GM23338 (cell line): Measurements from ENCODE around the gene DIS3L. TPM values are rescaled to one million over a fixed set of nuclear protein-coding genes. Genes with fewer than 3 reads are reported as not detected.

ENCODE experiments used
- ATAC-seq: fragments of 200-7000 bp; cut with Tn5 transposase; 3 replicates; pipeline ENCODE4 v1.9.1; 2020
- DNase-seq: peaks from one replicate; pipeline ENCODE4 v3.0.0-alpha.2; 2015; ENCODE audit warnings: low spot score
- H2AFZ ChIP-seq: fragments of 200-600 bp; sonication (generic); 2 replicates; pipeline ENCODE4 v1.8.0; 2016; ENCODE audit warnings: antibody characterized with exemption, mild to moderate bottlenecking, moderate library complexity
- H3F3A ChIP-seq: fragments of 200-600 bp; sonication (generic); replicated peaks from 2 replicates; pipeline ENCODE4 v1.8.0; 2017; ENCODE audit warnings: antibody characterized with exemption, mixed run types, low read depth
- H3K27ac ChIP-seq: fragments of 200-600 bp; sonication (generic); 2 replicates; pipeline ENCODE4 v1.6.1; 2016; ENCODE audit warnings: low read depth
- H3K27me3 ChIP-seq: fragments of 200-600 bp; sonication (generic); 2 replicates; pipeline ENCODE4 v1.8.0; 2016; ENCODE audit warnings: mild to moderate bottlenecking, mixed run types, moderate library complexity; ENCODE audit not compliant: insufficient read depth
- H3K36me3 ChIP-seq: fragments of 200-600 bp; sonication (generic); 2 replicates; pipeline ENCODE4 v1.8.0; 2016; ENCODE audit warnings: mild to moderate bottlenecking; ENCODE audit not compliant: insufficient read depth
- H3K4me1 ChIP-seq: fragments of 200-600 bp; sonication (generic); 2 replicates; pipeline ENCODE4 v1.8.0; 2016; ENCODE audit warnings: mild to moderate bottlenecking, moderate library complexity; ENCODE audit not compliant: insufficient read depth
- H3K4me2 ChIP-seq: fragments of 200-600 bp; sonication (generic); 2 replicates; pipeline ENCODE4 v1.7.1; 2017; ENCODE audit warnings: mixed run types
- H3K4me3 ChIP-seq: fragments of 200-600 bp; sonication (generic); 2 replicates; pipeline ENCODE4 v1.6.1; 2016; ENCODE audit warnings: mixed run types
- H3K79me2 ChIP-seq: fragments of 200-600 bp; sonication (generic); replicated peaks from 2 replicates; pipeline ENCODE4 v1.8.0; 2017; ENCODE audit warnings: mild to moderate bottlenecking; ENCODE audit not compliant: insufficient read depth
- H3K9me2 ChIP-seq: fragments of 200-600 bp; sonication (generic); 2 replicates; pipeline ENCODE4 v1.8.0; 2017; ENCODE audit not compliant: insufficient read depth
- H4K20me1 ChIP-seq: fragments of 200-600 bp; sonication (generic); replicated peaks from 2 replicates; pipeline ENCODE4 v1.8.0; 2017; ENCODE audit warnings: mild to moderate bottlenecking; ENCODE audit not compliant: insufficient read depth
- H3K27ac Mint-ChIP-seq: 2 replicates; pipeline ENCODE4 v1.8.0; 2020; ENCODE audit warnings: inconsistent platforms, mild to moderate bottlenecking, moderate library complexity, mixed read lengths
- H3K27me3 Mint-ChIP-seq: 3 replicates; pipeline ENCODE4 v1.8.0; 2022; ENCODE audit warnings: low read depth, mild to moderate bottlenecking, moderate library complexity, mixed read lengths, inconsistent platforms; ENCODE audit not compliant: insufficient read depth, poor library complexity
- H3K36me3 Mint-ChIP-seq: 3 replicates; pipeline ENCODE4 v1.8.0; 2021; ENCODE audit warnings: low read depth, mild to moderate bottlenecking, inconsistent platforms, moderate library complexity, mixed read lengths
- H3K4me1 Mint-ChIP-seq: 3 replicates; pipeline ENCODE4 v1.8.0; 2020; ENCODE audit warnings: mild to moderate bottlenecking, inconsistent platforms, mixed read lengths
- H3K4me3 Mint-ChIP-seq: 3 replicates; pipeline ENCODE4 v1.8.0; 2021; ENCODE audit warnings: moderate library complexity, mild to moderate bottlenecking, inconsistent platforms, mixed read lengths
- H3K9me3 Mint-ChIP-seq: 3 replicates; pipeline ENCODE4 v1.8.0; 2020; ENCODE audit warnings: moderate library complexity, mild to moderate bottlenecking, inconsistent platforms, mixed read lengths
- CREB1 ChIP-seq: fragments of 250-450 bp; sonication (Bioruptor Pico); IDR thresholded peaks from 2 replicates; pipeline ENCODE4 v1.5.0; 2020; ENCODE audit warnings: low read depth, mild to moderate bottlenecking, moderate library complexity
- EZH2 ChIP-seq: fragments of 200-600 bp; sonication (generic); IDR thresholded peaks from one replicate; pipeline ENCODE4 v1.8.0; 2017; ENCODE audit warnings: antibody characterized with exemption, mild to moderate bottlenecking, low read depth; ENCODE audit not compliant: unreplicated experiment
- EZH2phosphoT487 ChIP-seq: fragments of 200-600 bp; sonication (generic); IDR thresholded peaks from one replicate; pipeline ENCODE4 v1.8.1; 2018; ENCODE audit warnings: antibody characterized with exemption; ENCODE audit not compliant: unreplicated experiment
- JUNB ChIP-seq: IDR thresholded peaks from one replicate; pipeline ENCODE4 v1.6.1; 2016; ENCODE audit warnings: antibody characterized with exemption; ENCODE audit not compliant: unreplicated experiment
- NANOG ChIP-seq: IDR thresholded peaks from 2 replicates; pipeline ENCODE4 v1.6.1; 2016; ENCODE audit warnings: antibody characterized with exemption, borderline replicate concordance
- POLR2AphosphoS5 ChIP-seq: IDR thresholded peaks from 2 replicates; pipeline ENCODE4 v1.6.1; 2016; ENCODE audit warnings: antibody characterized with exemption, low read depth
- STAT1 ChIP-seq: IDR thresholded peaks from one replicate; pipeline ENCODE4 v1.6.1; 2016; ENCODE audit warnings: antibody characterized with exemption; ENCODE audit not compliant: unreplicated experiment
- ZNF114 ChIP-seq: fragments of 250-450 bp; sonication (Bioruptor Pico); IDR thresholded peaks from 2 replicates; pipeline ENCODE4 v1.5.0; 2020; ENCODE audit warnings: mild to moderate bottlenecking, moderate library complexity
- ZNF331 ChIP-seq: fragments of 250-450 bp; sonication (Bioruptor Pico); IDR thresholded peaks from 2 replicates; pipeline ENCODE4 v1.5.0; 2020; ENCODE audit warnings: low read depth, mild to moderate bottlenecking, moderate library complexity
- polyA plus RNA-seq: library from polyadenylated mRNA; unstranded; fragments of >200 nt; fragmentation: Nextera tagmentation; extraction: Ambion mirVana; gene quantifications from 2 replicates; pipeline ENCODE4 v1.2.1, GENCODE V29; 2016
- total RNA-seq: library from RNA; depleted of rRNA; stranded (reverse); fragments of >200 nt; shearing (Covaris generic); gene quantifications from 2 replicates; pipeline ENCODE4 v1.2.3, GENCODE V29; 2014
- TF ChIP-seq, protein P1 (sequence below): fragments of 250-450 bp; sonication (Bioruptor Pico); IDR thresholded peaks from 2 replicates; pipeline ENCODE4 v1.5.0; 2020; ENCODE audit warnings: mild to moderate bottlenecking, moderate library complexity
- TF ChIP-seq, protein P2 (sequence below): IDR thresholded peaks from 2 replicates; pipeline ENCODE4 v1.6.1; 2016; ENCODE audit warnings: antibody characterized with exemption
- TF ChIP-seq, protein P3 (sequence below), 2 experiments: fragments of 200-600 bp in 1 of 2; sonication (generic) in 1 of 2; conservative IDR thresholded peaks; 2 replicates each; pipeline versions ENCODE4 v1.5.1 to v1.6.1; 2016 to 2017; ENCODE audit warnings: antibody characterized with exemption in 2 of 2, low read depth in 2 of 2, mild to moderate bottlenecking in 2 of 2, moderate library complexity in 1 of 2
- TF ChIP-seq, protein P4 (sequence below): IDR thresholded peaks from one replicate; pipeline ENCODE4 v1.6.1; 2018; ENCODE audit warnings: antibody characterized with exemption; ENCODE audit not compliant: unreplicated experiment

DIS3L gene
- total and polyA plus RNA-seq, 2 experiments from 2014 or later = 8.9 to 21.8 TPM

DNA sequence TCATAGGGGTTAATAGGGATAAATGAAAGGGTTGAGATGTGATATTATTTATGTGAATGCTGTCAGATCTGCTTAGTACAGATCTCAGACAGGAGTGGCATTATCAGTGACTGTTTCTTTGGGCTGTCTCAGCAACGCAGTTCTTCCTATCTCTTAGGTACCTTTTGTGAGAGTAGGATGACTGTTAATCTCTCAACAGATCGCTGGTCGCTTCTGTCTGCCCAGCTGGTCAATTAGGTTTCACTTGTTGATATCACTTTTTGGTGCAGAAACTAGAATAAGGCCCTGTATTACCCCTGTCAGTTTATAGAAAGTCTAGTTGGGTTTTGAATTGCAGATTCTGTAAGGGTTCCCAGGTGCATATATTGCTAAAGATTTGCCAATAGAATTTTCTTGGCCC is 16.5 kb downstream of the DIS3L start:
- H3K4me3 Mint-ChIP-seq = no peak overlapping the region
- H3K36me3 Mint-ChIP-seq = peaks cover 18% of the 10 kb centered on the region

More for the DNA sequence above, 16.5 kb downstream of the DIS3L start:
- H3K9me3 Mint-ChIP-seq = no peaks in the 10 kb centered on the region
- Histone ChIP-seq H3K79me2 (no peaks in the 10 kb centered on the region), H3K4me1 (0 out of 2 replicates have a peak, but pooled peaks cover 5% of the 10 kb centered on the region), H3K4me2 (no peak overlapping the region), H3K4me3 (no peak overlapping the region), H2AFZ (no peak overlapping the region), H3K27ac (no peak overlapping the region), H3K9me2 (no peaks in the 10 kb centered on the region), H3K36me3 (no peaks in the 10 kb centered on the region), H3K27me3 (no peaks in the 10 kb centered on the region), H3F3A (no peaks in the 10 kb centered on the region), H4K20me1 (no peaks in the 10 kb centered on the region)
- no peak for ATAC-seq
- TF ChIP-seq NANOG = no peak
- TF ChIP-seq EZH2phosphoT487 = no peak
- TF ChIP-seq, protein P1, sequence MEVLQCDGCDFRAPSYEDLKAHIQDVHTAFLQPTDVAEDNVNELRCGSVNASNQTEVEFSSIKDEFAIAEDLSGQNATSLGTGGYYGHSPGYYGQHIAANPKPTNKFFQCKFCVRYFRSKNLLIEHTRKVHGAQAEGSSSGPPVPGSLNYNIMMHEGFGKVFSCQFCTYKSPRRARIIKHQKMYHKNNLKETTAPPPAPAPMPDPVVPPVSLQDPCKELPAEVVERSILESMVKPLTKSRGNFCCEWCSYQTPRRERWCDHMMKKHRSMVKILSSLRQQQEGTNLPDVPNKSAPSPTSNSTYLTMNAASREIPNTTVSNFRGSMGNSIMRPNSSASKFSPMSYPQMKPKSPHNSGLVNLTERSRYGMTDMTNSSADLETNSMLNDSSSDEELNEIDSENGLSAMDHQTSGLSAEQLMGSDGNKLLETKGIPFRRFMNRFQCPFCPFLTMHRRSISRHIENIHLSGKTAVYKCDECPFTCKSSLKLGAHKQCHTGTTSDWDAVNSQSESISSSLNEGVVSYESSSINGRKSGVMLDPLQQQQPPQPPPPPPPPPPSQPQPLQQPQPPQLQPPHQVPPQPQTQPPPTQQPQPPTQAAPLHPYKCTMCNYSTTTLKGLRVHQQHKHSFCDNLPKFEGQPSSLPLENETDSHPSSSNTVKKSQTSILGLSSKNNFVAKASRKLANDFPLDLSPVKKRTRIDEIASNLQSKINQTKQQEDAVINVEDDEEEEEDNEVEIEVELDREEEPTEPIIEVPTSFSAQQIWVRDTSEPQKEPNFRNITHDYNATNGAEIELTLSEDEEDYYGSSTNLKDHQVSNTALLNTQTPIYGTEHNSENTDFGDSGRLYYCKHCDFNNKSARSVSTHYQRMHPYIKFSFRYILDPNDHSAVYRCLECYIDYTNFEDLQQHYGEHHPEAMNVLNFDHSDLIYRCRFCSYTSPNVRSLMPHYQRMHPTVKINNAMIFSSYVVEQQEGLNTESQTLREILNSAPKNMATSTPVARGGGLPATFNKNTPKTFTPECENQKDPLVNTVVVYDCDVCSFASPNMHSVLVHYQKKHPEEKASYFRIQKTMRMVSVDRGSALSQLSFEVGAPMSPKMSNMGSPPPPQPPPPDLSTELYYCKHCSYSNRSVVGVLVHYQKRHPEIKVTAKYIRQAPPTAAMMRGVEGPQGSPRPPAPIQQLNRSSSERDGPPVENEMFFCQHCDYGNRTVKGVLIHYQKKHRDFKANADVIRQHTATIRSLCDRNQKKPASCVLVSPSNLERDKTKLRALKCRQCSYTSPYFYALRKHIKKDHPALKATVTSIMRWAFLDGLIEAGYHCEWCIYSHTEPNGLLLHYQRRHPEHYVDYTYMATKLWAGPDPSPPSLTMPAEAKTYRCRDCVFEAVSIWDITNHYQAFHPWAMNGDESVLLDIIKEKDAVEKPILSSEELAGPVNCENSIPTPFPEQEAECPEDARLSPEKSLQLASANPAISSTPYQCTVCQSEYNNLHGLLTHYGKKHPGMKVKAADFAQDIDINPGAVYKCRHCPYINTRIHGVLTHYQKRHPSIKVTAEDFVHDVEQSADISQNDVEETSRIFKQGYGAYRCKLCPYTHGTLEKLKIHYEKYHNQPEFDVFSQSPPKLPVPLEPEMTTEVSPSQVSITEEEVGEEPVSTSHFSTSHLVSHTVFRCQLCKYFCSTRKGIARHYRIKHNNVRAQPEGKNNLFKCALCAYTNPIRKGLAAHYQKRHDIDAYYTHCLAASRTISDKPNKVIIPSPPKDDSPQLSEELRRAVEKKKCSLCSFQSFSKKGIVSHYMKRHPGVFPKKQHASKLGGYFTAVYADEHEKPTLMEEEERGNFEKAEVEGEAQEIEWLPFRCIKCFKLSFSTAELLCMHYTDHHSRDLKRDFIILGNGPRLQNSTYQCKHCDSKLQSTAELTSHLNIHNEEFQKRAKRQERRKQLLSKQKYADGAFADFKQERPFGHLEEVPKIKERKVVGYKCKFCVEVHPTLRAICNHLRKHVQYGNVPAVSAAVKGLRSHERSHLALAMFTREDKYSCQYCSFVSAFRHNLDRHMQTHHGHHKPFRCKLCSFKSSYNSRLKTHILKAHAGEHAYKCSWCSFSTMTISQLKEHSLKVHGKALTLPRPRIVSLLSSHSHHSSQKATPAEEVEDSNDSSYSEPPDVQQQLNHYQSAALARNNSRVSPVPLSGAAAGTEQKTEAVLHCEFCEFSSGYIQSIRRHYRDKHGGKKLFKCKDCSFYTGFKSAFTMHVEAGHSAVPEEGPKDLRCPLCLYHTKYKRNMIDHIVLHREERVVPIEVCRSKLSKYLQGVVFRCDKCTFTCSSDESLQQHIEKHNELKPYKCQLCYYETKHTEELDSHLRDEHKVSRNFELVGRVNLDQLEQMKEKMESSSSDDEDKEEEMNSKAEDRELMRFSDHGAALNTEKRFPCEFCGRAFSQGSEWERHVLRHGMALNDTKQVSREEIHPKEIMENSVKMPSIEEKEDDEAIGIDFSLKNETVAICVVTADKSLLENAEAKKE = no peak
- no peak for TF ChIP-seq CREB1
- TF ChIP-seq, protein P2, sequence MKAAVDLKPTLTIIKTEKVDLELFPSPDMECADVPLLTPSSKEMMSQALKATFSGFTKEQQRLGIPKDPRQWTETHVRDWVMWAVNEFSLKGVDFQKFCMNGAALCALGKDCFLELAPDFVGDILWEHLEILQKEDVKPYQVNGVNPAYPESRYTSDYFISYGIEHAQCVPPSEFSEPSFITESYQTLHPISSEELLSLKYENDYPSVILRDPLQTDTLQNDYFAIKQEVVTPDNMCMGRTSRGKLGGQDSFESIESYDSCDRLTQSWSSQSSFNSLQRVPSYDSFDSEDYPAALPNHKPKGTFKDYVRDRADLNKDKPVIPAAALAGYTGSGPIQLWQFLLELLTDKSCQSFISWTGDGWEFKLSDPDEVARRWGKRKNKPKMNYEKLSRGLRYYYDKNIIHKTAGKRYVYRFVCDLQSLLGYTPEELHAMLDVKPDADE = no peak
- TF ChIP-seq ZNF331 (CRISPR knock-in tag) = no peak
- TF ChIP-seq, protein P3, sequence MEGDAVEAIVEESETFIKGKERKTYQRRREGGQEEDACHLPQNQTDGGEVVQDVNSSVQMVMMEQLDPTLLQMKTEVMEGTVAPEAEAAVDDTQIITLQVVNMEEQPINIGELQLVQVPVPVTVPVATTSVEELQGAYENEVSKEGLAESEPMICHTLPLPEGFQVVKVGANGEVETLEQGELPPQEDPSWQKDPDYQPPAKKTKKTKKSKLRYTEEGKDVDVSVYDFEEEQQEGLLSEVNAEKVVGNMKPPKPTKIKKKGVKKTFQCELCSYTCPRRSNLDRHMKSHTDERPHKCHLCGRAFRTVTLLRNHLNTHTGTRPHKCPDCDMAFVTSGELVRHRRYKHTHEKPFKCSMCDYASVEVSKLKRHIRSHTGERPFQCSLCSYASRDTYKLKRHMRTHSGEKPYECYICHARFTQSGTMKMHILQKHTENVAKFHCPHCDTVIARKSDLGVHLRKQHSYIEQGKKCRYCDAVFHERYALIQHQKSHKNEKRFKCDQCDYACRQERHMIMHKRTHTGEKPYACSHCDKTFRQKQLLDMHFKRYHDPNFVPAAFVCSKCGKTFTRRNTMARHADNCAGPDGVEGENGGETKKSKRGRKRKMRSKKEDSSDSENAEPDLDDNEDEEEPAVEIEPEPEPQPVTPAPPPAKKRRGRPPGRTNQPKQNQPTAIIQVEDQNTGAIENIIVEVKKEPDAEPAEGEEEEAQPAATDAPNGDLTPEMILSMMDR (conservative IDR thresholded peaks at IDR 0.05; ENCODE audit: low read depth in 2 of 2) = no peak
- no peak for TF ChIP-seq JUNB
- no peak for TF ChIP-seq ZNF114 (CRISPR knock-in tag)
- TF ChIP-seq POLR2AphosphoS5 = no peak
- TF ChIP-seq, protein P4, sequence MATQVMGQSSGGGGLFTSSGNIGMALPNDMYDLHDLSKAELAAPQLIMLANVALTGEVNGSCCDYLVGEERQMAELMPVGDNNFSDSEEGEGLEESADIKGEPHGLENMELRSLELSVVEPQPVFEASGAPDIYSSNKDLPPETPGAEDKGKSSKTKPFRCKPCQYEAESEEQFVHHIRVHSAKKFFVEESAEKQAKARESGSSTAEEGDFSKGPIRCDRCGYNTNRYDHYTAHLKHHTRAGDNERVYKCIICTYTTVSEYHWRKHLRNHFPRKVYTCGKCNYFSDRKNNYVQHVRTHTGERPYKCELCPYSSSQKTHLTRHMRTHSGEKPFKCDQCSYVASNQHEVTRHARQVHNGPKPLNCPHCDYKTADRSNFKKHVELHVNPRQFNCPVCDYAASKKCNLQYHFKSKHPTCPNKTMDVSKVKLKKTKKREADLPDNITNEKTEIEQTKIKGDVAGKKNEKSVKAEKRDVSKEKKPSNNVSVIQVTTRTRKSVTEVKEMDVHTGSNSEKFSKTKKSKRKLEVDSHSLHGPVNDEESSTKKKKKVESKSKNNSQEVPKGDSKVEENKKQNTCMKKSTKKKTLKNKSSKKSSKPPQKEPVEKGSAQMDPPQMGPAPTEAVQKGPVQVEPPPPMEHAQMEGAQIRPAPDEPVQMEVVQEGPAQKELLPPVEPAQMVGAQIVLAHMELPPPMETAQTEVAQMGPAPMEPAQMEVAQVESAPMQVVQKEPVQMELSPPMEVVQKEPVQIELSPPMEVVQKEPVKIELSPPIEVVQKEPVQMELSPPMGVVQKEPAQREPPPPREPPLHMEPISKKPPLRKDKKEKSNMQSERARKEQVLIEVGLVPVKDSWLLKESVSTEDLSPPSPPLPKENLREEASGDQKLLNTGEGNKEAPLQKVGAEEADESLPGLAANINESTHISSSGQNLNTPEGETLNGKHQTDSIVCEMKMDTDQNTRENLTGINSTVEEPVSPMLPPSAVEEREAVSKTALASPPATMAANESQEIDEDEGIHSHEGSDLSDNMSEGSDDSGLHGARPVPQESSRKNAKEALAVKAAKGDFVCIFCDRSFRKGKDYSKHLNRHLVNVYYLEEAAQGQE = no peak
- no peak for TF ChIP-seq EZH2
- no peak for TF ChIP-seq STAT1
- H3K27ac Mint-ChIP-seq = no peak overlapping the region
- DNase-seq = no peak
- no peaks in the 10 kb centered on the region for H3K27me3 Mint-ChIP-seq
- peaks cover 8% of the 10 kb centered on the region; the same call in 2 of the 3 replicates for H3K4me1 Mint-ChIP-seq
